Mesothelial cell of epicardium (in vitro differentiated cells): ENCODE data around the gene CDIP1. TPM values are rescaled to one million over a fixed set of nuclear protein-coding genes. Genes with fewer than 3 reads are reported as not detected.

Source experiments
- DNase-seq, 2 experiments: peaks; one replicate each; pipeline ENCODE4 v3.0.0; 2021; ENCODE audit warnings: low spot score in 2 of 2; ENCODE audit not compliant: unreplicated experiment in 2 of 2
- H3K27ac Mint-ChIP-seq: 2 replicates; pipeline ENCODE4 v1.8.0; 2021; ENCODE audit warnings: mixed read lengths
- H3K27me3 Mint-ChIP-seq: 2 replicates; pipeline ENCODE4 v1.8.0; 2021; ENCODE audit warnings: low read depth, mixed read lengths
- H3K36me3 Mint-ChIP-seq: 2 replicates; pipeline ENCODE4 v1.8.0; 2021; ENCODE audit warnings: mixed read lengths
- H3K4me1 Mint-ChIP-seq: 2 replicates; pipeline ENCODE4 v1.8.0; 2021; ENCODE audit warnings: mixed read lengths
- H3K4me3 Mint-ChIP-seq: 2 replicates; pipeline ENCODE4 v1.8.0; 2021; ENCODE audit warnings: mild to moderate bottlenecking, moderate library complexity, mixed read lengths
- H3K9me3 Mint-ChIP-seq: 2 replicates; pipeline ENCODE4 v1.8.0; 2021; ENCODE audit warnings: mixed read lengths
- total RNA-seq: library from RNA; stranded (reverse); gene quantifications from 3 replicates; pipeline ENCODE4 v1.2.1, GENCODE V29; 2021
- TF ChIP-seq, protein P1 (sequence below): fragments of 200-600 bp; sonication (generic); IDR thresholded peaks from one replicate; pipeline ENCODE4 v1.5.0; 2021; ENCODE audit warnings: antibody characterized with exemption; ENCODE audit not compliant: unreplicated experiment

The CDIP1 gene
- total RNA-seq, 1 donor from 2014 or later, result 24.2 TPM

DNA sequence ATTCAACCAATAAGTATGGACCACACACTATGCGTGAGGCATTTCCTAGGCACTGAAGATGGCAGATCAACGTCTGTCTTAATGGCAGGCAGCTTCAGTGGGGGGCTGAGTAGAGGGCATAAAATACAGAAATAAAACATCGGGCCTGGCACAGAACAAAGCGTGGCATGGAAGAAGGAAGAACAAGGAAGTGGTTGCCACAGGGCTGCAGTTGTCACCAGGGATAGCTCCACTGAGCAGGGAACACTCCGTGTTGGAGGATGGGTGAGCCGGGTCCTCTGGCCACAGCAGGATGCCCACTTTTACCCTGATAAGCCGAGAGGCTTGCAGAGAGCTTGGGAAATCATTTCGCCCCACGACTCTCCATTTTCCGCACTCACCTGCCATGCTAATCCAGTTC, 6.3 kb downstream of the CDIP1 start:
- H3K4me1 Mint-ChIP-seq, result peaks cover 18% of the 10 kb centered on the region

DNA sequence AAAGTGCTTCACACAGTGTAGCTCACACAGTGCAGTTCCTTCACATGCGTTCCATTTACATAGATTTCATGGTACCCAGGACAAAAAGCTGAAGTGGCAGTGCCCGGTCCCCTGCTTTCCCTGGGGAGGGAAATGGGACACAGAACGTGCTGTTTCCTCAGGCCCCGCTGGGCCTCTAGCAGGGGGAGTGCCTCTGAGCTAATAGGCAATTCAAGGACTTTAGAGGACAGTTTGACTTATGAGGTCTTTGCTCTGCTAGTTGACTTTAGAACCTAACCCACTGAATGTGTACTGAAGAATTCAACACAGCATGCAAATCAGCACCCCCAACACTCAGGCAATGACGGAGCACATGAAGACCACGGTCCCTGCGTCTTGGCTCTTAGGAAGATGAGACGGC, 6.8 kb downstream of the CDIP1 start:
- H3K4me1 Mint-ChIP-seq, result peaks cover 14% of the 10 kb centered on the region
- no peak overlapping the region for H3K27ac Mint-ChIP-seq
- H3K27me3 Mint-ChIP-seq, result peaks cover 2% of the 10 kb centered on the region
- no peaks in the 10 kb centered on the region for H3K9me3 Mint-ChIP-seq
- TF ChIP-seq, protein P1, sequence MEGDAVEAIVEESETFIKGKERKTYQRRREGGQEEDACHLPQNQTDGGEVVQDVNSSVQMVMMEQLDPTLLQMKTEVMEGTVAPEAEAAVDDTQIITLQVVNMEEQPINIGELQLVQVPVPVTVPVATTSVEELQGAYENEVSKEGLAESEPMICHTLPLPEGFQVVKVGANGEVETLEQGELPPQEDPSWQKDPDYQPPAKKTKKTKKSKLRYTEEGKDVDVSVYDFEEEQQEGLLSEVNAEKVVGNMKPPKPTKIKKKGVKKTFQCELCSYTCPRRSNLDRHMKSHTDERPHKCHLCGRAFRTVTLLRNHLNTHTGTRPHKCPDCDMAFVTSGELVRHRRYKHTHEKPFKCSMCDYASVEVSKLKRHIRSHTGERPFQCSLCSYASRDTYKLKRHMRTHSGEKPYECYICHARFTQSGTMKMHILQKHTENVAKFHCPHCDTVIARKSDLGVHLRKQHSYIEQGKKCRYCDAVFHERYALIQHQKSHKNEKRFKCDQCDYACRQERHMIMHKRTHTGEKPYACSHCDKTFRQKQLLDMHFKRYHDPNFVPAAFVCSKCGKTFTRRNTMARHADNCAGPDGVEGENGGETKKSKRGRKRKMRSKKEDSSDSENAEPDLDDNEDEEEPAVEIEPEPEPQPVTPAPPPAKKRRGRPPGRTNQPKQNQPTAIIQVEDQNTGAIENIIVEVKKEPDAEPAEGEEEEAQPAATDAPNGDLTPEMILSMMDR, result no peak
- DNase-seq, result no peak
- H3K36me3 Mint-ChIP-seq, result peaks cover 15% of the 10 kb centered on the region
- no peak overlapping the region for H3K4me3 Mint-ChIP-seq

More for the DNA sequence above, 6.3 kb downstream of the CDIP1 start:
- H3K27ac Mint-ChIP-seq, result no peak overlapping the region
- H3K36me3 Mint-ChIP-seq, result peaks cover 15% of the 10 kb centered on the region
- DNase-seq, result no peak
- H3K4me3 Mint-ChIP-seq, result no peak overlapping the region
- TF ChIP-seq, protein P1, result no peak
- H3K27me3 Mint-ChIP-seq, result peaks cover 6% of the 10 kb centered on the region
- H3K9me3 Mint-ChIP-seq, result no peaks in the 10 kb centered on the region

DNA sequence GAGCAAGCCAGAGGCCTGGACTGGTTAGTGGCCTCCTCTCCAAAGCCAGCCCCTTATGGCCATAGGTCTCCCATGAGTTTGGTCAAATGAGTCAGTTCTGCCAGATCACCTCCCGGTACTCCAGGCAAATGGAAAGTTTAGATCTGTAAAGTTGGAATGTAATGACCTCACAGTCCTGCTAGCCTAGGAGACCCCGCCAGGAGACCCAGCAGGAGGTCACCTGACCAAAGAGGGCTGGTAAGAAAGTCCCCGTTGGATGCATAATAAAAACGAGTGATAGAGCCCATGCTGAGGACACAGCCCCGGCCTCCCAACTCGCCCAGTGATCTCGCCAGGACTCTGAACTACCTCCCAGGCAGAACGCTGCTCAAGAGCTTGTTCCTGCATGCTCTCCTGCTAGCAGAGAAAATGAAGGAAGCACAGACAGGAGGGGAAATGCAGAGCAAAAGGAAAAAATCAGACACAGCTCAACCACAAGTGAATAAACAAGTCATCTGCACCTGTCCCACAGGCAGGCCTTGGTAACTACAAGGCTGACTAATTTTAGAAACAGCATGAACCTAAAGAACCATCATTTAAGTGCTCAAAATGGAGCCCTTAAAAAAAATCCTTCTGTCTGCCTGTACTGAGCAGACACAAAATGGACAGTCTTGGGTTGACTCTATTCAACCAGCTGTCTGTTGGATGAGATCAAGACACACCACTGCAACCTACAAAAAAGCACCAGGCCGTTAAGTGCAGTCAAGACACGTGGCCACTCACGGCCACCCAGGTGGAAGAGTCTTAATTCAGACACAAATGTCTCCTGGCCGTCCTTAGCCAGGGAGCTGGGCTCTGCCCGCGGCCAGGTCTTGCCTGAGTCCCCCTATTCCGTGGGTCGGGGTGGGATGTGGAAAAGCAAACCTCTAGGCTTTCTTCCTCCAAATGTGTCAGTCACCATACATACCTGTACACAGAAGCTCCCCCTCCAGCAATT, 9.2 kb downstream of the CDIP1 start:
- no peak overlapping the region for H3K4me3 Mint-ChIP-seq

DNA sequence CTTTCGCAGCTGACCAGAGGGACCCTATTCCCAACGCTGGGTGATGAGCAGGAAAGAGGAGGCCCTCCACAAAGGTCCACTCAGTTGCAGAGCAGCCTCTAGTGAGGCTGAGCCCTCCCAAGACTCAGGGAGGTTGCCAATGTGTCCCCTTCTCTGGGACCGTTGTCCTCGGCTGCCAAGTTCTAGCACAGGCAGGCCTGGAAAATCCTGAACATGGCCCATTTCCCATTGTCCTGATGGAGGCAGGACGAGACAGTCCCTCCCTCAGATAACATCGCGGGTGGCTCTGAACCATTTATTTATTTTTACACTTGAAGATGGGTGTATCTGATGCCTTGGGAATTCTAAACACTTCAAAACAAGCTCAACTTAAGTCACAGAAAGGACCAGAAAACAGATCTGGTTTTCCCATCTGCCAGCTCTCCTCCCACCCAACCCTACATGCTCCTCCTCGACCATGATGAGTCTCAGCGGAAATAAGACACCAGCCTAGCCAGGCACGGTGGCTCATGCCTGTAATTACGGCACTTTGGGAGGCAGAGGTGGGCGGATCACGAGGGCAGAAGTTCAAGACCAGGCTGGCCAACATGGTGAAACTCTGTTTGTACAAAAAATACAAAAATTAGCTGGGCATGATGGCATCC, 12.8 kb downstream of the CDIP1 start:
- H3K9me3 Mint-ChIP-seq, result no peaks in the 10 kb centered on the region
- TF ChIP-seq, protein P1, result no peak
- H3K4me1 Mint-ChIP-seq, result peaks cover 13% of the 10 kb centered on the region
- no peak overlapping the region for H3K4me3 Mint-ChIP-seq
- H3K27ac Mint-ChIP-seq, result no peak overlapping the region
- DNase-seq, result no peak
- H3K27me3 Mint-ChIP-seq, result no peaks in the 10 kb centered on the region
- H3K36me3 Mint-ChIP-seq, result peaks cover 4% of the 10 kb centered on the region

More for the DNA sequence above, 9.2 kb downstream of the CDIP1 start:
- Mint-ChIP-seq H3K27ac (peak overlapping the region; percentile 5), H3K27me3 (no peaks in the 10 kb centered on the region), H3K4me1 (peaks cover 12% of the 10 kb centered on the region), H3K9me3 (no peaks in the 10 kb centered on the region), H3K36me3 (peaks cover 15% of the 10 kb centered on the region)
- DNase-seq, result no peak
- TF ChIP-seq, protein P1, result no peak

DNA sequence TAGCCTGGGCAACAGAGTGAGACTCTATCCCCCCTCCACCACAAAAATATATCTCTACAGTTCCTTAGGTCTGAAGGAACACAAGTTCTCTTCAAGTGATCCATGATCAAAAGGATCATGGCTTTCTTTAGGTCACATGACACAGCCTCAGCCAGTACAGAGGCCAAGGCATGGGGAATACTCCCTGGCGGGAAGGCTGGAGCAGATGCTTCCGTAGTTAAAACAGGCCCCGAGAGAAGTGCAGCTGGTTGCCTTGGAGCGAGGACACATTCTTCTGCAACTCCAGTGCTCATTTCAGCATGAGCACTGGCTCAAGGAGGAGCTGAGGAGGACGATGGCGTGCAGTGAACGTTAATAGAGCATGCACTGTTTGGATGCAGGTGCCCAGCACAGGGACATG, 13.5 kb downstream of the CDIP1 start:
- H3K9me3 Mint-ChIP-seq, result no peaks in the 10 kb centered on the region
- H3K27me3 Mint-ChIP-seq, result no peaks in the 10 kb centered on the region
- H3K27ac Mint-ChIP-seq, result no peak overlapping the region
- H3K36me3 Mint-ChIP-seq, result peaks cover 4% of the 10 kb centered on the region
- DNase-seq, result no peak
- peaks cover 13% of the 10 kb centered on the region for H3K4me1 Mint-ChIP-seq
- no peak overlapping the region for H3K4me3 Mint-ChIP-seq
- TF ChIP-seq, protein P1, result no peak
